ENCODE results near the gene BRCC3. TPM values are rescaled to one million over a fixed set of nuclear protein-coding genes. Genes with fewer than 3 reads are reported as not detected.

The BRCC3 gene
- total and polyA plus RNA-seq, 2 donors (not counting 3 experiments of a cell fraction or from before 2014, with no cell fraction given) = 12.4 to 25.5 TPM

GRCh38 chrX:155115174-155115819 lies 44.0 kb downstream of the BRCC3 start:
- Histone ChIP-seq H4K20me1 (replicated peaks; ENCODE audit: control insufficient read depth, extremely low read depth, insufficient read depth, low read length) (no peaks in the 10 kb centered on the region), H3K79me2 (ENCODE audit: control insufficient read depth, insufficient read depth, low read length) (no peaks in the 10 kb centered on the region), H3K27ac (ENCODE audit: insufficient read depth, low read depth, low read length) (no peak overlapping the region), H3K36me3 (ENCODE audit: control insufficient read depth in 2 of 2, extremely low read depth in 1 of 2, insufficient read depth in 2 of 2, low read length in 2 of 2) (peaks cover 0 to 2% of the 10 kb centered on the region in 2 experiments), H3K4me2 (ENCODE audit: insufficient read depth, low read length) (no peak overlapping the region), H3K4me1 (ENCODE audit: control insufficient read depth, extremely low read depth, insufficient read depth, low read length) (no peaks in the 10 kb centered on the region), H3K9me3 (replicated peaks; ENCODE audit: control insufficient read depth, insufficient read depth, low read length) (no peaks in the 10 kb centered on the region), H3K27me3 (ENCODE audit: control insufficient read depth in 2 of 2, insufficient read depth in 2 of 2, low read length in 2 of 2) (no peaks in the 10 kb centered on the region), H3K4me3 (replicated peaks in 1 of 3; ENCODE audit: insufficient read depth in 1 of 3, low read depth in 1 of 3, low read length in 3 of 3) (no peak overlapping the region), H3K9ac (replicated peaks; ENCODE audit: extremely low read depth, insufficient read depth, low read length) (no peak overlapping the region), H3K9me1 (replicated peaks; ENCODE audit: control insufficient read depth, extremely low read depth, insufficient read depth, low read length) (no peaks in the 10 kb centered on the region), H2AFZ (ENCODE audit: low read depth, low read length) (no peak overlapping the region)
- dilution Hi-C loops (cut with MboI; ENCODE audit: extremely low pct_ligation_motif_present, low sequenced_read_pairs) = no loop called here
- TF ChIP-seq JUN (IDR thresholded peaks at IDR 0.05; ENCODE audit: borderline replicate concordance, insufficient read depth, insufficient read length, low read depth) = no peak
- no peak for TF ChIP-seq EZH2 (IDR thresholded peaks at IDR 0.05; ENCODE audit: borderline replicate concordance, low read depth, low read length, severe bottlenecking)
- no peak for TF ChIP-seq CTCF (IDR thresholded peaks at IDR 0.05; ENCODE audit: extremely low read depth in 1 of 2, insufficient read depth in 1 of 2, low read depth in 1 of 2, low read length in 2 of 2)
- no peak for TF ChIP-seq GATA2 (IDR thresholded peaks at IDR 0.05; ENCODE audit: insufficient read depth, insufficient read length, low read depth, low read length)
- no peak for TF ChIP-seq POLR2A (IDR thresholded peaks at IDR 0.05; ENCODE audit: low read depth, low read length)
- no peak for TF ChIP-seq MYC (IDR thresholded peaks at IDR 0.05; ENCODE audit: low read depth, low read length)
- TF ChIP-seq POLR2AphosphoS5 (IDR thresholded peaks at IDR 0.05; ENCODE audit: insufficient read depth, low read depth, low read length) = no peak
- TF ChIP-seq MAX (IDR thresholded peaks at IDR 0.05; ENCODE audit: insufficient read depth, insufficient read length) = no peak
- no peak for TF ChIP-seq FOS (IDR thresholded peaks at IDR 0.05; ENCODE audit: borderline replicate concordance, insufficient read depth, low read length)
- ChIA-PET POLR2A (no interaction called here), CTCF (no interaction called here)
- DNase-seq (ENCODE audit: low read depth, low spot score) = no peak
- no TSS peak for BruUV-seq (replicated peaks)
- no peak for FAIRE-seq
- intact Hi-C loops (cut with micrococcal nuclease) = no loop called here

Data from endothelial cell of umbilical vein (primary cell).